SK-N-SH treated with all-trans-retinoic acid at 6 μM for 48 hours (cell line): ENCODE measurements around the gene TFPI.
A peak's percentile ranks its signal among the peaks of the same experiment; 100 is the strongest.

ENCODE experiments used
- ATAC-seq: fragments of 200-7000 bp; cut with Tn5 transposase; 3 replicates; pipeline ENCODE4 v1.9.1; 2020; ENCODE audit warnings: mild to moderate bottlenecking, moderate library complexity
- ARNTL ChIP-seq: fragments of 450-650 bp; formaldehyde crosslinking; IDR thresholded peaks from 2 replicates; pipeline ENCODE4 v1.5.0; 2020; ENCODE audit warnings: low read depth, mild to moderate bottlenecking, moderate library complexity, borderline replicate concordance
- CREB5 ChIP-seq: fragments of 250-450 bp; sonication (Bioruptor Pico); IDR thresholded peaks from 2 replicates; pipeline ENCODE4 v1.5.1; 2020; ENCODE audit warnings: low read depth, mild to moderate bottlenecking, moderate library complexity
- CSDC2 ChIP-seq: fragments of 250-450 bp; sonication (Bioruptor Pico); IDR thresholded peaks from 2 replicates; pipeline ENCODE4 v1.5.0; 2020; ENCODE audit warnings: mild to moderate bottlenecking, moderate library complexity
- CSRNP3 ChIP-seq: fragments of 250-450 bp; sonication (Bioruptor Pico); IDR thresholded peaks from 2 replicates; pipeline ENCODE4 v1.5.1; 2021; ENCODE audit warnings: mild to moderate bottlenecking, moderate library complexity
- ESRRG ChIP-seq: fragments of 250-450 bp; sonication (Bioruptor Pico); IDR thresholded peaks from 2 replicates; pipeline ENCODE4 v1.6.1; 2021; ENCODE audit warnings: mild to moderate bottlenecking
- GLIS3 ChIP-seq: fragments of 250-450 bp; sonication (Bioruptor Pico); IDR thresholded peaks from 2 replicates; pipeline ENCODE4 v1.5.0; 2020; ENCODE audit warnings: mild to moderate bottlenecking, moderate library complexity
- ISL1 ChIP-seq: fragments of 250-450 bp; sonication (Bioruptor Pico); IDR thresholded peaks from 2 replicates; pipeline ENCODE4 v2.1.2; 2022; ENCODE audit warnings: mild to moderate bottlenecking, moderate library complexity
- OSR1 ChIP-seq: fragments of 250-450 bp; sonication (Bioruptor Pico); IDR thresholded peaks from 2 replicates; pipeline ENCODE4 v1.8.0; 2022; ENCODE audit warnings: moderate library complexity, mild to moderate bottlenecking, inconsistent platforms
- POU6F1 ChIP-seq: fragments of 250-450 bp; sonication (Bioruptor Pico); IDR thresholded peaks from 2 replicates; pipeline ENCODE4 v1.8.0; 2021; ENCODE audit warnings: low read depth, mild to moderate bottlenecking, moderate library complexity, borderline replicate concordance
- PPARA ChIP-seq: fragments of 250-450 bp; sonication (Bioruptor Pico); IDR thresholded peaks from 2 replicates; pipeline ENCODE4 v1.5.0; 2020; ENCODE audit warnings: mild to moderate bottlenecking, borderline replicate concordance
- RARB ChIP-seq: fragments of 250-450 bp; sonication (Bioruptor Pico); IDR thresholded peaks from 2 replicates; pipeline ENCODE4 v1.8.0; 2021; ENCODE audit warnings: mild to moderate bottlenecking, moderate library complexity
- SNAI2 ChIP-seq: fragments of 250-450 bp; sonication (Bioruptor Pico); IDR thresholded peaks from 2 replicates; pipeline ENCODE4 v1.5.0; 2020; ENCODE audit warnings: mild to moderate bottlenecking, moderate library complexity
- TCF4 ChIP-seq: fragments of 250-450 bp; sonication (Bioruptor Pico); IDR thresholded peaks from 2 replicates; pipeline ENCODE4 v1.8.0; 2021; ENCODE audit warnings: mild to moderate bottlenecking, moderate library complexity, borderline replicate concordance
- TOX ChIP-seq: fragments of 250-450 bp; sonication (Bioruptor Pico); IDR thresholded peaks from 2 replicates; pipeline ENCODE4 v1.8.0; 2021; ENCODE audit warnings: mild to moderate bottlenecking, moderate library complexity, borderline replicate concordance
- TSHZ2 ChIP-seq: fragments of 250-450 bp; sonication (Bioruptor Pico); IDR thresholded peaks from 2 replicates; pipeline ENCODE4 v1.5.0; 2020; ENCODE audit warnings: mild to moderate bottlenecking, moderate library complexity
- ZC3H10 ChIP-seq: fragments of 250-450 bp; sonication (Bioruptor Pico); IDR thresholded peaks from 2 replicates; pipeline ENCODE4 v1.5.1; 2021; ENCODE audit warnings: mild to moderate bottlenecking, moderate library complexity
- ZFP3 ChIP-seq: fragments of 250-450 bp; sonication (Bioruptor Pico); IDR thresholded peaks from 2 replicates; pipeline ENCODE4 v1.5.0; 2020; ENCODE audit warnings: mild to moderate bottlenecking, moderate library complexity
- ZFP30 ChIP-seq: fragments of 450-650 bp; formaldehyde crosslinking; IDR thresholded peaks from 2 replicates; pipeline ENCODE4 v1.5.0; 2022; ENCODE audit warnings: mild to moderate bottlenecking, moderate library complexity
- ZNF565 ChIP-seq: fragments of 450-650 bp; formaldehyde crosslinking; conservative IDR thresholded peaks from 2 replicates; pipeline ENCODE4 v1.5.0; 2020; ENCODE audit warnings: low read depth, mild to moderate bottlenecking, moderate library complexity
- ZNF70 ChIP-seq: fragments of 450-650 bp; formaldehyde crosslinking; IDR thresholded peaks from 2 replicates; pipeline ENCODE4 v1.5.0; 2020; ENCODE audit warnings: mild to moderate bottlenecking, moderate library complexity
- ZNF8 ChIP-seq: fragments of 450-650 bp; formaldehyde crosslinking; IDR thresholded peaks from 2 replicates; pipeline ENCODE4 v1.5.0; 2020; ENCODE audit warnings: mild to moderate bottlenecking, moderate library complexity

The TFPI gene

GRCh38 chr2:187547353-187547979, 6.8 kb downstream of the TFPI start:
- peak; percentile 89 for ATAC-seq
- TF ChIP-seq TOX (CRISPR knock-in tag) (peak; percentile 33; the same call in 1 of the 2 replicates), TCF4 (no peak), TSHZ2 (no peak), ISL1 (CRISPR knock-in tag) (peak; percentile 12; the same call in 1 of the 2 replicates)
- TF ChIP-seq, all 23 proteins: peak for 2

GRCh38 chr2:187546762-187547333, 7.4 kb downstream of the TFPI start:
- no peak for ATAC-seq
- TF ChIP-seq ZFP30 (CRISPR knock-in tag) (no peak), ISL1 (CRISPR knock-in tag) (no peak), CSDC2 (CRISPR knock-in tag) (no peak), OSR1 (CRISPR knock-in tag) (no peak), ZNF70 (CRISPR knock-in tag) (no peak), RARB (no peak), ZFP3 (CRISPR knock-in tag) (no peak), ZC3H10 (CRISPR knock-in tag) (no peak), CSRNP3 (CRISPR knock-in tag) (no peak), CREB5 (CRISPR knock-in tag) (no peak), TSHZ2 (no peak), ZNF565 (CRISPR knock-in tag) (no peak)

- no peak for ATAC-seq
- TF ChIP-seq CREB5 (CRISPR knock-in tag) = no peak
- no peak for TF ChIP-seq POU6F1 (CRISPR knock-in tag)
- no peak for TF ChIP-seq CSDC2 (CRISPR knock-in tag)
- no peak for TF ChIP-seq TOX (CRISPR knock-in tag)
- TF ChIP-seq SNAI2 (CRISPR knock-in tag) = no peak
- no peak for TF ChIP-seq ARNTL (CRISPR knock-in tag)
- TF ChIP-seq OSR1 (CRISPR knock-in tag) = no peak
- no peak for TF ChIP-seq RARB
- no peak for TF ChIP-seq PPARA (CRISPR knock-in tag)
- TF ChIP-seq ZNF8 (CRISPR knock-in tag) = no peak
- no peak for TF ChIP-seq ZFP3 (CRISPR knock-in tag)
- TF ChIP-seq GLIS3 (CRISPR knock-in tag) = no peak
- TF ChIP-seq ESRRG (CRISPR knock-in tag) = no peak
- no peak for TF ChIP-seq ZC3H10 (CRISPR knock-in tag)
- no peak for TF ChIP-seq ZFP30 (CRISPR knock-in tag)
Observed at GRCh38 chr2:187545238-187545751, 8.9 kb downstream of the TFPI start.
